ENCODE results near the gene STX7.

GRCh38 chr6:132478674-132479073, 34.2 kb downstream of the STX7 start:
- TF ChIP-seq, protein P1, sequence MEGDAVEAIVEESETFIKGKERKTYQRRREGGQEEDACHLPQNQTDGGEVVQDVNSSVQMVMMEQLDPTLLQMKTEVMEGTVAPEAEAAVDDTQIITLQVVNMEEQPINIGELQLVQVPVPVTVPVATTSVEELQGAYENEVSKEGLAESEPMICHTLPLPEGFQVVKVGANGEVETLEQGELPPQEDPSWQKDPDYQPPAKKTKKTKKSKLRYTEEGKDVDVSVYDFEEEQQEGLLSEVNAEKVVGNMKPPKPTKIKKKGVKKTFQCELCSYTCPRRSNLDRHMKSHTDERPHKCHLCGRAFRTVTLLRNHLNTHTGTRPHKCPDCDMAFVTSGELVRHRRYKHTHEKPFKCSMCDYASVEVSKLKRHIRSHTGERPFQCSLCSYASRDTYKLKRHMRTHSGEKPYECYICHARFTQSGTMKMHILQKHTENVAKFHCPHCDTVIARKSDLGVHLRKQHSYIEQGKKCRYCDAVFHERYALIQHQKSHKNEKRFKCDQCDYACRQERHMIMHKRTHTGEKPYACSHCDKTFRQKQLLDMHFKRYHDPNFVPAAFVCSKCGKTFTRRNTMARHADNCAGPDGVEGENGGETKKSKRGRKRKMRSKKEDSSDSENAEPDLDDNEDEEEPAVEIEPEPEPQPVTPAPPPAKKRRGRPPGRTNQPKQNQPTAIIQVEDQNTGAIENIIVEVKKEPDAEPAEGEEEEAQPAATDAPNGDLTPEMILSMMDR (IDR thresholded peaks at IDR 0.05): no peak
- TF ChIP-seq POLR2A (IDR thresholded peaks at IDR 0.05): no peak

All from testis (tissue), 2 donors.